GM23338 (cell line): ENCODE data around the gene ZNF511. TPM values are rescaled to one million over a fixed set of nuclear protein-coding genes. Genes with fewer than 3 reads are reported as not detected.
A peak's percentile ranks its signal among the peaks of the same experiment; 100 is the strongest.
"Not testable (repeated sequence)": the region's sequence is repeated elsewhere in the genome, so short reads cannot be mapped to it uniquely, and the experiment has no call there.

Experiments
- ATAC-seq: fragments of 200-7000 bp; cut with Tn5 transposase; 3 replicates; pipeline ENCODE4 v1.9.1; 2020
- DNase-seq: peaks from one replicate; pipeline ENCODE4 v3.0.0-alpha.2; 2015; ENCODE audit warnings: low spot score
- H2AFZ ChIP-seq: fragments of 200-600 bp; sonication (generic); 2 replicates; pipeline ENCODE4 v1.8.0; 2016; ENCODE audit warnings: antibody characterized with exemption, mild to moderate bottlenecking, moderate library complexity
- H3F3A ChIP-seq: fragments of 200-600 bp; sonication (generic); replicated peaks from 2 replicates; pipeline ENCODE4 v1.8.0; 2017; ENCODE audit warnings: antibody characterized with exemption, mixed run types, low read depth
- H3K27ac ChIP-seq: fragments of 200-600 bp; sonication (generic); 2 replicates; pipeline ENCODE4 v1.6.1; 2016; ENCODE audit warnings: low read depth
- H3K27me3 ChIP-seq: fragments of 200-600 bp; sonication (generic); 2 replicates; pipeline ENCODE4 v1.8.0; 2016; ENCODE audit warnings: mild to moderate bottlenecking, mixed run types, moderate library complexity; ENCODE audit not compliant: insufficient read depth
- H3K36me3 ChIP-seq: fragments of 200-600 bp; sonication (generic); 2 replicates; pipeline ENCODE4 v1.8.0; 2016; ENCODE audit warnings: mild to moderate bottlenecking; ENCODE audit not compliant: insufficient read depth
- H3K4me1 ChIP-seq: fragments of 200-600 bp; sonication (generic); 2 replicates; pipeline ENCODE4 v1.8.0; 2016; ENCODE audit warnings: mild to moderate bottlenecking, moderate library complexity; ENCODE audit not compliant: insufficient read depth
- H3K4me2 ChIP-seq: fragments of 200-600 bp; sonication (generic); 2 replicates; pipeline ENCODE4 v1.7.1; 2017; ENCODE audit warnings: mixed run types
- H3K4me3 ChIP-seq: fragments of 200-600 bp; sonication (generic); 2 replicates; pipeline ENCODE4 v1.6.1; 2016; ENCODE audit warnings: mixed run types
- H3K79me2 ChIP-seq: fragments of 200-600 bp; sonication (generic); replicated peaks from 2 replicates; pipeline ENCODE4 v1.8.0; 2017; ENCODE audit warnings: mild to moderate bottlenecking; ENCODE audit not compliant: insufficient read depth
- H3K9me2 ChIP-seq: fragments of 200-600 bp; sonication (generic); 2 replicates; pipeline ENCODE4 v1.8.0; 2017; ENCODE audit not compliant: insufficient read depth
- H4K20me1 ChIP-seq: fragments of 200-600 bp; sonication (generic); replicated peaks from 2 replicates; pipeline ENCODE4 v1.8.0; 2017; ENCODE audit warnings: mild to moderate bottlenecking; ENCODE audit not compliant: insufficient read depth
- H3K27ac Mint-ChIP-seq: 2 replicates; pipeline ENCODE4 v1.8.0; 2020; ENCODE audit warnings: inconsistent platforms, mild to moderate bottlenecking, moderate library complexity, mixed read lengths
- H3K27me3 Mint-ChIP-seq: 3 replicates; pipeline ENCODE4 v1.8.0; 2022; ENCODE audit warnings: low read depth, mild to moderate bottlenecking, moderate library complexity, mixed read lengths, inconsistent platforms; ENCODE audit not compliant: insufficient read depth, poor library complexity
- H3K36me3 Mint-ChIP-seq: 3 replicates; pipeline ENCODE4 v1.8.0; 2021; ENCODE audit warnings: low read depth, mild to moderate bottlenecking, inconsistent platforms, moderate library complexity, mixed read lengths
- H3K4me1 Mint-ChIP-seq: 3 replicates; pipeline ENCODE4 v1.8.0; 2020; ENCODE audit warnings: mild to moderate bottlenecking, inconsistent platforms, mixed read lengths
- H3K4me3 Mint-ChIP-seq: 3 replicates; pipeline ENCODE4 v1.8.0; 2021; ENCODE audit warnings: moderate library complexity, mild to moderate bottlenecking, inconsistent platforms, mixed read lengths
- H3K9me3 Mint-ChIP-seq: 3 replicates; pipeline ENCODE4 v1.8.0; 2020; ENCODE audit warnings: moderate library complexity, mild to moderate bottlenecking, inconsistent platforms, mixed read lengths
- CREB1 ChIP-seq: fragments of 250-450 bp; sonication (Bioruptor Pico); IDR thresholded peaks from 2 replicates; pipeline ENCODE4 v1.5.0; 2020; ENCODE audit warnings: low read depth, mild to moderate bottlenecking, moderate library complexity
- ETS1 ChIP-seq: IDR thresholded peaks from 2 replicates; pipeline ENCODE4 v1.6.1; 2016; ENCODE audit warnings: antibody characterized with exemption
- EZH2 ChIP-seq: fragments of 200-600 bp; sonication (generic); IDR thresholded peaks from one replicate; pipeline ENCODE4 v1.8.0; 2017; ENCODE audit warnings: antibody characterized with exemption, mild to moderate bottlenecking, low read depth; ENCODE audit not compliant: unreplicated experiment
- JUNB ChIP-seq: IDR thresholded peaks from one replicate; pipeline ENCODE4 v1.6.1; 2016; ENCODE audit warnings: antibody characterized with exemption; ENCODE audit not compliant: unreplicated experiment
- NANOG ChIP-seq: IDR thresholded peaks from 2 replicates; pipeline ENCODE4 v1.6.1; 2016; ENCODE audit warnings: antibody characterized with exemption, borderline replicate concordance
- POLR2AphosphoS5 ChIP-seq: IDR thresholded peaks from 2 replicates; pipeline ENCODE4 v1.6.1; 2016; ENCODE audit warnings: antibody characterized with exemption, low read depth
- REST ChIP-seq: IDR thresholded peaks from one replicate; pipeline ENCODE4 v1.6.1; 2018; ENCODE audit warnings: antibody characterized with exemption; ENCODE audit not compliant: unreplicated experiment
- ZNF331 ChIP-seq: fragments of 250-450 bp; sonication (Bioruptor Pico); IDR thresholded peaks from 2 replicates; pipeline ENCODE4 v1.5.0; 2020; ENCODE audit warnings: low read depth, mild to moderate bottlenecking, moderate library complexity
- ZNF462 ChIP-seq: fragments of 250-450 bp; sonication (Bioruptor Pico); IDR thresholded peaks from 2 replicates; pipeline ENCODE4 v1.5.0; 2020; ENCODE audit warnings: mild to moderate bottlenecking, moderate library complexity
- polyA plus RNA-seq: library from polyadenylated mRNA; unstranded; fragments of >200 nt; fragmentation: Nextera tagmentation; extraction: Ambion mirVana; gene quantifications from 2 replicates; pipeline ENCODE4 v1.2.1, GENCODE V29; 2016
- total RNA-seq: library from RNA; depleted of rRNA; stranded (reverse); fragments of >200 nt; shearing (Covaris generic); gene quantifications from 2 replicates; pipeline ENCODE4 v1.2.3, GENCODE V29; 2014

Gene ZNF511
- total and polyA plus RNA-seq, 2 experiments from 2014 or later: 41.3 to 104 TPM

- H4K20me1 ChIP-seq, DNase-seq, H2AFZ ChIP-seq, H3K27ac Mint-ChIP-seq, H3K4me2 ChIP-seq, H3K36me3 ChIP-seq, ATAC-seq, H3K4me3 ChIP-seq, H3K9me3 Mint-ChIP-seq, H3K4me3 Mint-ChIP-seq, H3K79me2 ChIP-seq, H3F3A ChIP-seq, H3K9me2 ChIP-seq, H3K27ac ChIP-seq, H3K36me3 Mint-ChIP-seq: not testable (repeated sequence)
- Mint-ChIP-seq H3K4me1 (peaks cover 11% of the 10 kb centered on the region), H3K27me3 (peaks cover 42% of the 10 kb centered on the region)
- Histone ChIP-seq H3K27me3 (peaks cover 28% of the 10 kb centered on the region), H3K4me1 (peaks cover 10% of the 10 kb centered on the region)
Observed at GRCh38 chr10:133322064-133322709, 13.5 kb downstream of the ZNF511 start.

- Histone ChIP-seq H3K4me2 (no peak overlapping the region), H3K9me2 (no peaks in the 10 kb centered on the region), H4K20me1 (no peaks in the 10 kb centered on the region), H3K4me1 (peaks cover 15% of the 10 kb centered on the region), H2AFZ (no peak overlapping the region), H3K4me3 (no peak overlapping the region), H3K36me3 (no peaks in the 10 kb centered on the region), H3K27ac (no peak overlapping the region), H3F3A (0 out of 2 replicates have a peak, but pooled peaks cover 11% of the 10 kb centered on the region), H3K27me3 (peaks cover 48% of the 10 kb centered on the region), H3K79me2 (no peaks in the 10 kb centered on the region)
- Mint-ChIP-seq H3K27ac (no peak overlapping the region), H3K4me3 (no peak overlapping the region), H3K36me3 (no peaks in the 10 kb centered on the region; the same call in 2 of the 3 replicates), H3K4me1 (peaks cover 16% of the 10 kb centered on the region), H3K27me3 (peaks cover 48% of the 10 kb centered on the region), H3K9me3 (peaks cover 6% of the 10 kb centered on the region)
- ATAC-seq (peak; percentile 72), DNase-seq (peak; percentile 84)
- no peak for TF ChIP-seq POLR2AphosphoS5
- TF ChIP-seq ETS1: no peak
- TF ChIP-seq CREB1 (CRISPR knock-in tag): no peak
- no peak for TF ChIP-seq JUNB
- no peak for TF ChIP-seq NANOG
- no peak for TF ChIP-seq REST
- no peak for TF ChIP-seq ZNF331 (CRISPR knock-in tag)
- no peak for TF ChIP-seq ZNF462 (CRISPR knock-in tag)
- no peak for TF ChIP-seq EZH2
Observed at GRCh38 chr10:133324198-133324792, 15.6 kb downstream of the ZNF511 start.
